ENCODE measurements around the gene RHBDD3. TPM values are rescaled to one million over a fixed set of nuclear protein-coding genes. Genes with fewer than 3 reads are reported as not detected.
"Not testable (repeated sequence)": the region's sequence is repeated elsewhere in the genome, so short reads cannot be mapped to it uniquely, and the experiment has no call there.

RHBDD3 gene
- total RNA-seq, 1 donor from 2014 or later: 35.6 TPM

GRCh38 chr22:29243874-29244446 is 23.8 kb downstream of the RHBDD3 start:
- no peaks in the 10 kb centered on the region for H4K20me1 ChIP-seq (ENCODE audit: insufficient read depth, low read length)
- no peak overlapping the region for H3K9ac ChIP-seq (ENCODE audit: low read length)
- Mint-ChIP-seq H3K27ac (ENCODE audit: unreplicated experiment) (no peak overlapping the region), H3K9me3 (ENCODE audit: unreplicated experiment) (peaks cover 17% of the 10 kb centered on the region), H3K4me1 (ENCODE audit: low read depth, unreplicated experiment) (no peaks in the 10 kb centered on the region), H3K4me3 (ENCODE audit: unreplicated experiment) (no peak overlapping the region), H3K36me3 (ENCODE audit: low read depth, unreplicated experiment) (peaks cover 2% of the 10 kb centered on the region), H3K27me3 (ENCODE audit: low read depth, unreplicated experiment) (peaks cover 16% of the 10 kb centered on the region)
- H3K27ac ChIP-seq (ENCODE audit: low read depth, low read length): no peak overlapping the region
- no peaks in the 10 kb centered on the region for H3K9me3 ChIP-seq (ENCODE audit: insufficient read depth, low read depth, low read length)
- no peak overlapping the region for H3K4me3 ChIP-seq (ENCODE audit: insufficient read depth, low read depth, low read length)
- no peaks in the 10 kb centered on the region for H3K79me2 ChIP-seq (ENCODE audit: insufficient read depth, low read length)
- DNase-seq (ENCODE audit: low read depth) (no peak), FAIRE-seq (no peak)
- H3K27me3 ChIP-seq (ENCODE audit: insufficient read depth, low read length): no peaks in the 10 kb centered on the region
- no peaks in the 10 kb centered on the region for H3K4me1 ChIP-seq (ENCODE audit: insufficient read depth, low read length)
- H2AFZ ChIP-seq (ENCODE audit: low read depth, low read length): no peak overlapping the region
- TF ChIP-seq EZH2 (IDR thresholded peaks at IDR 0.05; ENCODE audit: insufficient read depth, low read length): no peak
- no peak for TF ChIP-seq CTCF (IDR thresholded peaks at IDR 0.05; ENCODE audit: insufficient read depth, low read depth, low read length)
- H3K36me3 ChIP-seq (ENCODE audit: insufficient read depth, low read length): no peaks in the 10 kb centered on the region
- H3K4me2 ChIP-seq (ENCODE audit: low read length): no peak overlapping the region

GRCh38 chr22:29240481-29240880 is 27.3 kb downstream of the RHBDD3 start:
- H3K4me2 ChIP-seq (ENCODE audit: low read length); H3K4me1 Mint-ChIP-seq (ENCODE audit: low read depth, unreplicated experiment); FAIRE-seq: not testable (repeated sequence)

GRCh38 chr22:29233277-29233877 is 34.4 kb downstream of the RHBDD3 start:
- TF ChIP-seq CTCF (IDR thresholded peaks at IDR 0.05; ENCODE audit: insufficient read depth, low read depth, low read length): no peak
- TF ChIP-seq EZH2 (IDR thresholded peaks at IDR 0.05; ENCODE audit: insufficient read depth, low read length): no peak
- no peaks in the 10 kb centered on the region for H3K4me1 ChIP-seq (ENCODE audit: insufficient read depth, low read length)
- no peak overlapping the region for H3K27ac Mint-ChIP-seq (ENCODE audit: unreplicated experiment)
- no peak overlapping the region for H3K4me3 Mint-ChIP-seq (ENCODE audit: unreplicated experiment)
- H3K36me3 Mint-ChIP-seq (ENCODE audit: low read depth, unreplicated experiment): peaks cover 2% of the 10 kb centered on the region
- no peaks in the 10 kb centered on the region for H3K27me3 ChIP-seq (ENCODE audit: insufficient read depth, low read length)
- H3K79me2 ChIP-seq (ENCODE audit: insufficient read depth, low read length): no peaks in the 10 kb centered on the region
- FAIRE-seq: no peak
- no peak overlapping the region for H3K4me3 ChIP-seq (ENCODE audit: insufficient read depth, low read depth, low read length)
- H4K20me1 ChIP-seq (ENCODE audit: insufficient read depth, low read length): no peaks in the 10 kb centered on the region
- no peak overlapping the region for H2AFZ ChIP-seq (ENCODE audit: low read depth, low read length)
- no peak overlapping the region for H3K9ac ChIP-seq (ENCODE audit: low read length)
- DNase-seq (ENCODE audit: low read depth): no peak
- H3K36me3 ChIP-seq (ENCODE audit: insufficient read depth, low read length): no peaks in the 10 kb centered on the region
- peaks cover 6% of the 10 kb centered on the region for H3K27me3 Mint-ChIP-seq (ENCODE audit: low read depth, unreplicated experiment)
- H3K4me2 ChIP-seq (ENCODE audit: low read length): no peak overlapping the region
- no peak overlapping the region for H3K27ac ChIP-seq (ENCODE audit: low read depth, low read length)
- peaks cover 5% of the 10 kb centered on the region for H3K9me3 Mint-ChIP-seq (ENCODE audit: unreplicated experiment)
- H3K4me1 Mint-ChIP-seq (ENCODE audit: low read depth, unreplicated experiment): no peaks in the 10 kb centered on the region
- H3K9me3 ChIP-seq (ENCODE audit: insufficient read depth, low read depth, low read length): peaks cover 5% of the 10 kb centered on the region

More at GRCh38 chr22:29240481-29240880, 27.3 kb downstream of the RHBDD3 start:
- H3K27ac ChIP-seq (ENCODE audit: low read depth, low read length); H3K9me3 ChIP-seq (ENCODE audit: insufficient read depth, low read depth, low read length); H3K36me3 Mint-ChIP-seq (ENCODE audit: low read depth, unreplicated experiment); H3K4me3 Mint-ChIP-seq (ENCODE audit: unreplicated experiment); H3K4me1 ChIP-seq (ENCODE audit: insufficient read depth, low read length); H3K36me3 ChIP-seq (ENCODE audit: insufficient read depth, low read length); H3K27me3 ChIP-seq (ENCODE audit: insufficient read depth, low read length); DNase-seq (ENCODE audit: low read depth); H3K27ac Mint-ChIP-seq (ENCODE audit: unreplicated experiment); H3K9ac ChIP-seq (ENCODE audit: low read length); H3K79me2 ChIP-seq (ENCODE audit: insufficient read depth, low read length); H2AFZ ChIP-seq (ENCODE audit: low read depth, low read length); H4K20me1 ChIP-seq (ENCODE audit: insufficient read depth, low read length); H3K4me3 ChIP-seq (ENCODE audit: insufficient read depth, low read depth, low read length): not testable (repeated sequence)
- H3K27me3 Mint-ChIP-seq (ENCODE audit: low read depth, unreplicated experiment): peaks cover 12% of the 10 kb centered on the region
- H3K9me3 Mint-ChIP-seq (ENCODE audit: unreplicated experiment): peaks cover 17% of the 10 kb centered on the region
